ENCODE measurements around the gene IQCM.

DNA sequence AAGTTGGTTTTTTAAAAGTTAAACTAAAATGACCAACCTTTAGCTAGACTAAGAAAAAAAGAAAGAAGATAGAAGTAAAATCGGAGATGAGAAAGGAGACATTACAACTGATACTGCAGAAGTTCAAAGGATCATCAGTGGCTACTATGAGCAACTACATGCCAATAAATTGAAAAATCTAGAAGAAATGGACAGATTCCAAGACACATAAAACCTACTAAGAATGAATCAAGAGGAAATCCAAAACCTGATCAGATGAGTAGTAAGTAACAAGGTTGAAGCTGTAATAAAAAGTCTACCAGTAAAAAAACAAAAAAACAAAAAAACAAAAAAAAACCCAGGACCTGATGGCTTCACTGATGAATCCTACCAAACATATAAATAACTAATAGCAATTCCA is 16.1 kb downstream of the IQCM start:
- TF ChIP-seq POLR2AphosphoS5 (IDR thresholded peaks at IDR 0.05; ENCODE audit: low read depth, low read length) (no peak), POLR2A (IDR thresholded peaks at IDR 0.05; ENCODE audit: low read depth, low read length) (no peak), TAF1 (IDR thresholded peaks at IDR 0.05; ENCODE audit: borderline replicate concordance, low read depth, low read length) (no peak)
